K562 (cell line): ENCODE data around the gene LRP1B. TPM values are rescaled to one million over a fixed set of nuclear protein-coding genes. Genes with fewer than 3 reads are reported as not detected.

Source experiments
- ATAC-seq: fragments of 200-7000 bp; cut with Tn5 transposase; 3 replicates; pipeline ENCODE4 v1.9.1; 2020; ENCODE audit warnings: moderate library complexity
- BruUV-seq: library from RNA; stranded (reverse); fragments of 400-500 nt; replicated peaks from 2 replicates; lab custom pipeline; 2021; lab: Mats Ljungman, UMichigan
- CTCF ChIA-PET: fragments of 300-600 bp; formaldehyde crosslinking; extraction: SDS; loops from one replicate; lab custom pipeline; 2021; ENCODE audit warnings: low intra/inter-chr PET ratio; lab: Yijun Ruan, JAX
- POLR2A ChIA-PET: fragments of 300-600, 350-650 bp; sonication (Branson Sonifier 250); formaldehyde crosslinking; extraction: SDS; loops from one replicate; lab custom pipeline; 2021; ENCODE audit warnings: antibody characterized with exemption, inconsistent platforms; lab: Yijun Ruan, JAX
- DNase-seq, 4 experiments: peaks; one replicate each; pipeline versions ENCODE4 v3.0.0 to v3.0.0-alpha.2; 2011 to 2018; ENCODE audit warnings: low spot score in 3 of 4, mixed read lengths in 3 of 4; ENCODE audit errors: extremely low read depth in 1 of 4
- FAIRE-seq: peaks from 2 replicates; lab custom pipeline; 2011; peaks lifted over from hg19 to GRCh38; lab: Jason Lieb, UNC
- H2AFZ ChIP-seq: 2 replicates; pipeline ENCODE4 v1.6.0; 2011; ENCODE audit warnings: low read depth, low read length, control low read depth, inconsistent platforms
- H3K27ac ChIP-seq: fragments of 200-600 bp; 3 replicates; pipeline ENCODE4 v1.8.0; 2011; ENCODE audit warnings: low read depth, mild to moderate bottlenecking, control low read depth, inconsistent platforms, low read length, moderate library complexity, mixed read lengths; ENCODE audit errors: extremely low read depth
- H3K27me3 ChIP-seq, 2 experiments: fragments of 300-600 bp in 1 of 2; 2 replicates in 1 of 2; 3 replicates in 1 of 2; pipeline versions ENCODE4 v1.6.0 to v1.8.0; 2011; ENCODE audit warnings: inconsistent platforms in 2 of 2, low read length in 2 of 2, mild to moderate bottlenecking in 1 of 2, mixed read lengths in 1 of 2, moderate library complexity in 1 of 2; ENCODE audit not compliant: control insufficient read depth in 2 of 2, insufficient read depth in 2 of 2
- H3K36me3 ChIP-seq: fragments of 300-600 bp; 3 replicates; pipeline ENCODE4 v1.8.0; 2011; ENCODE audit warnings: mild to moderate bottlenecking, low read length, inconsistent platforms; ENCODE audit not compliant: control insufficient read depth, insufficient read depth
- H3K4me1 ChIP-seq, 2 experiments: fragments of 200-600 bp in 1 of 2; replicated peaks in 1 of 2; 2 replicates in 1 of 2; 3 replicates in 1 of 2; pipeline versions ENCODE4 v1.5.1 to v1.8.0; 2011; ENCODE audit warnings: inconsistent platforms in 2 of 2, low read length in 2 of 2, mild to moderate bottlenecking in 1 of 2, mixed read lengths in 1 of 2, moderate library complexity in 1 of 2; ENCODE audit not compliant: control insufficient read depth in 2 of 2, insufficient read depth in 2 of 2
- H3K4me2 ChIP-seq: 2 replicates; pipeline ENCODE4 v1.6.1; 2011; ENCODE audit warnings: low read length, control low read depth, inconsistent platforms, mixed read lengths; ENCODE audit not compliant: insufficient read depth
- H3K4me3 ChIP-seq: fragments of 200-600 bp; sonication (generic), shearing (Covaris generic); 2 replicates; pipeline ENCODE4 v1.5.1; 2016; ENCODE audit warnings: control low read depth, inconsistent platforms
- H3K79me2 ChIP-seq: fragments of 200-600 bp; 3 replicates; pipeline ENCODE4 v1.8.0; 2011; ENCODE audit warnings: low read length, inconsistent platforms; ENCODE audit not compliant: control insufficient read depth, insufficient read depth
- H3K9ac ChIP-seq, 2 experiments: 2 replicates each; pipeline versions ENCODE4 v1.6.0 to v1.6.1; 2011; ENCODE audit warnings: low read depth in 2 of 2, low read length in 2 of 2, control low read depth in 1 of 2, inconsistent platforms in 1 of 2, mild to moderate bottlenecking in 1 of 2, mixed read lengths in 1 of 2; ENCODE audit not compliant: insufficient read depth in 1 of 2
- H3K9me1 ChIP-seq: one replicate; pipeline ENCODE4 v1.6.0; 2011; ENCODE audit warnings: inconsistent platforms, mild to moderate bottlenecking, low read length, moderate library complexity; ENCODE audit not compliant: control insufficient read depth, insufficient read depth
- H3K9me3 ChIP-seq: replicated peaks from 2 replicates; pipeline ENCODE4 v1.5.1; 2011; ENCODE audit warnings: low read depth, low read length, inconsistent platforms; ENCODE audit not compliant: control insufficient read depth, insufficient read depth
- H4K20me1 ChIP-seq: replicated peaks from 2 replicates; pipeline ENCODE4 v1.6.1; 2011; ENCODE audit warnings: low read length, inconsistent platforms, mixed read lengths; ENCODE audit not compliant: control insufficient read depth, insufficient read depth
- ARID1B ChIP-seq: fragments of 450-650 bp; IDR thresholded peaks from 2 replicates; pipeline ENCODE4 v1.6.1; 2016; ENCODE audit warnings: antibody characterized with exemption, mild to moderate bottlenecking, inconsistent platforms
- ARID3B ChIP-seq: fragments of 250-450 bp; sonication (Bioruptor Pico); IDR thresholded peaks from 2 replicates; pipeline ENCODE4 v1.4.0; 2020; ENCODE audit warnings: borderline replicate concordance
- ASH1L ChIP-seq: fragments of 450-650 bp; IDR thresholded peaks from 2 replicates; pipeline ENCODE4 v1.6.1; 2018; ENCODE audit warnings: borderline replicate concordance, mild to moderate bottlenecking, low read depth; ENCODE audit not compliant: partially characterized antibody
- POLR2AphosphoS2 ChIP-seq: IDR thresholded peaks from 2 replicates; pipeline ENCODE4 v1.6.1; 2012; ENCODE audit warnings: low read length, improper control_type of control experiment
- SMARCB1 ChIP-seq: IDR thresholded peaks from 2 replicates; pipeline ENCODE4 v1.6.1; 2011; ENCODE audit warnings: improper control_type of control experiment, low read depth; ENCODE audit not compliant: insufficient read length
- SRF ChIP-seq, 2 experiments: fragments of 250-450, 450-650 bp in 1 of 2; sonication (Bioruptor Pico) in 1 of 2; sonication (generic) in 1 of 2; formaldehyde crosslinking; IDR thresholded peaks; 2 replicates each; pipeline versions ENCODE4 v1.5.0 to v1.5.1; 2020 to 2022; ENCODE audit warnings: mild to moderate bottlenecking in 1 of 2, missing genetic modification reagents in 1 of 2
- ZNF121 ChIP-seq: sonication (generic); formaldehyde crosslinking; conservative IDR thresholded peaks from 2 replicates; pipeline ENCODE4 v1.8.0; 2022; ENCODE audit warnings: missing genetic modification reagents
- WGBS: fragments of 100-300 bp; shearing (Covaris generic); methylation state at CpG from one replicate; pipeline ENCODE4 v1.1.6; 2016; ENCODE audit warnings: low coverage, mixed read lengths; ENCODE audit not compliant: insufficient coverage; ENCODE audit errors: missing lambda C conversion rate; 5-methylcytosine and 5-hydroxymethylcytosine counted together
- in situ Hi-C: fragments of 300-500 bp; cut with MboI; formaldehyde crosslinking; loops from 4 replicates; pipeline ENCODE4 v1.15.0; 2018; ENCODE audit warnings: inconsistent platforms, mixed read lengths
- intact Hi-C: fragments of 100-400 bp; cut with micrococcal nuclease; formaldehyde crosslinking; loops from 2 replicates; pipeline ENCODE4 v1.14.2; 2022
- polyA plus RNA-seq, 8 experiments: library from polyadenylated mRNA; depleted of rRNA in 4 of 8; stranded (reverse) in 5 of 8; unstranded in 3 of 8; fragments of >200 nt; fragmentation: Nextera tagmentation in 2 of 8; fragmentation: Illumina TruSeq in 1 of 8; extraction: Ambion mirVana in 2 of 8; extraction: Trizol in 1 of 8; gene quantifications; 2 replicates each; pipeline versions ENCODE4 v1.2.1 to v1.2.3, GENCODE V29; 2011 to 2014; ENCODE audit warnings: inconsistent platforms in 1 of 8, missing spikeins in 1 of 8
- total RNA-seq, 7 experiments: library from RNA; depleted of rRNA in 6 of 7; stranded (reverse); fragments of >200 nt in 6 of 7; fragmentation: Illumina TruSeq in 2 of 7; extraction: Trizol in 2 of 7; gene quantifications; 2 replicates each; pipeline versions ENCODE4 v1.2.1 to v1.2.3, GENCODE V29; 2011 to 2021; ENCODE audit warnings: low replicate concordance in 1 of 7
- TF ChIP-seq, protein P1 (sequence below), 2 experiments: fragments of 150-350 bp in 1 of 2; IDR thresholded peaks; 2 replicates each; pipeline ENCODE4 v1.6.1; 2012 to 2016; ENCODE audit warnings: low read depth in 2 of 2, low read length in 2 of 2, mild to moderate bottlenecking in 1 of 2, moderate library complexity in 1 of 2
- TF ChIP-seq, protein P2 (sequence below): fragments of 250-450 bp; sonication (Bioruptor Pico); IDR thresholded peaks from 2 replicates; pipeline ENCODE4 v1.8.0; 2021; ENCODE audit warnings: borderline replicate concordance, mild to moderate bottlenecking, moderate library complexity; ENCODE audit not compliant: poor library complexity, severe bottlenecking

LRP1B gene
- total and polyA plus RNA-seq, 9 of the 15 experiments (the other 6 are each of a cell fraction or from before 2014, with no cell fraction given), result not detected

DNA sequence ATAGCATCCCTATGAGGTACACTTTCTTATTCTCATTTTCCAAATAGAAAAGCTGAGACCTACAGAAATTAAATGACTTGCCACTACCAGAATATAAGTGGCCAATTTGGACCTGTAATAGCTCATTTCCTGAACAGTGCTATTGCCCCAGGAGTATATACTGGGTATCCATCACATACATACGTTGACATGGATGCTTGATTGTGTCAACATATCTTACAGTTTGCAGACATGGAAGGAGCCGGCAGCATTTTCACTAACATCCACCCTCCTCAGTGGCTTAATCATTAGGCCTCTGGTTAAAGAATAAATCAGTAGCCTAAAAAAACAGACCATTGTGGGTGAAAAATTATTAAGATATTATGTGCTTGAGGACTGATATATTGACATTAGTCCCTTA lies 829.3 kb downstream of the LRP1B start (continued):
- TF ChIP-seq, protein P1, sequence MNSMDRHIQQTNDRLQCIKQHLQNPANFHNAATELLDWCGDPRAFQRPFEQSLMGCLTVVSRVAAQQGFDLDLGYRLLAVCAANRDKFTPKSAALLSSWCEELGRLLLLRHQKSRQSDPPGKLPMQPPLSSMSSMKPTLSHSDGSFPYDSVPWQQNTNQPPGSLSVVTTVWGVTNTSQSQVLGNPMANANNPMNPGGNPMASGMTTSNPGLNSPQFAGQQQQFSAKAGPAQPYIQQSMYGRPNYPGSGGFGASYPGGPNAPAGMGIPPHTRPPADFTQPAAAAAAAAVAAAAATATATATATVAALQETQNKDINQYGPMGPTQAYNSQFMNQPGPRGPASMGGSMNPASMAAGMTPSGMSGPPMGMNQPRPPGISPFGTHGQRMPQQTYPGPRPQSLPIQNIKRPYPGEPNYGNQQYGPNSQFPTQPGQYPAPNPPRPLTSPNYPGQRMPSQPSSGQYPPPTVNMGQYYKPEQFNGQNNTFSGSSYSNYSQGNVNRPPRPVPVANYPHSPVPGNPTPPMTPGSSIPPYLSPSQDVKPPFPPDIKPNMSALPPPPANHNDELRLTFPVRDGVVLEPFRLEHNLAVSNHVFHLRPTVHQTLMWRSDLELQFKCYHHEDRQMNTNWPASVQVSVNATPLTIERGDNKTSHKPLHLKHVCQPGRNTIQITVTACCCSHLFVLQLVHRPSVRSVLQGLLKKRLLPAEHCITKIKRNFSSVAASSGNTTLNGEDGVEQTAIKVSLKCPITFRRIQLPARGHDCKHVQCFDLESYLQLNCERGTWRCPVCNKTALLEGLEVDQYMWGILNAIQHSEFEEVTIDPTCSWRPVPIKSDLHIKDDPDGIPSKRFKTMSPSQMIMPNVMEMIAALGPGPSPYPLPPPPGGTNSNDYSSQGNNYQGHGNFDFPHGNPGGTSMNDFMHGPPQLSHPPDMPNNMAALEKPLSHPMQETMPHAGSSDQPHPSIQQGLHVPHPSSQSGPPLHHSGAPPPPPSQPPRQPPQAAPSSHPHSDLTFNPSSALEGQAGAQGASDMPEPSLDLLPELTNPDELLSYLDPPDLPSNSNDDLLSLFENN (IDR thresholded peaks at IDR 0.05; ENCODE audit: low read depth in 2 of 2, low read length in 2 of 2), result no peak

DNA sequence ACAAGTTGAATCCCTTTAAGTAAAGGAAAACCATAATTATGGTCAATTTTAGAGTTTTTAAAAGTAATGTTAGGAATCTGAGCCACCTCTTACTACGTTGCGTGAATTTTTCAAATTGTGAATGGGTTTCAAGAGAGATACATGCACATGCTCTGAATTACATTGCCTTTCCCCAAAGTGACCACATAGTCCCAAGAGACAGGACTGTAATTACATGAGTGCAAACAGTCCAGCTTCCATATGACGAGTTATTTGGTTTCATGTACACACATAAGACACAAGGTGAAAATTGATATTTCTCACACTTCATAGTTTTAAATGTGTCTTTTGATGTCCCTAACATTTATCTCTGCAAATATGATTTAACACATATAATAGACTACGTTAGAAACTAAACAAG lies 850.8 kb downstream of the LRP1B start:
- no peak overlapping the region for H3K4me2 ChIP-seq
- no peaks in the 10 kb centered on the region for H4K20me1 ChIP-seq
- 7% methylated on average over 4 of the region's 4 CpGs for WGBS
- no peaks in the 10 kb centered on the region for H3K9me3 ChIP-seq
- FAIRE-seq, result no peak
- no peaks in the 10 kb centered on the region for H3K36me3 ChIP-seq
- no peaks in the 10 kb centered on the region for H3K79me2 ChIP-seq
- CTCF ChIA-PET, result no interaction called here
- H3K9me1 ChIP-seq, result no peaks in the 10 kb centered on the region
- ATAC-seq, result no peak
- no peak overlapping the region for H3K9ac ChIP-seq
- TF ChIP-seq ZNF121 (CRISPR knock-in tag) (no peak), SMARCB1 (no peak), SRF (CRISPR knock-in tag; IDR thresholded peaks at IDR 0.05) (no peak), ASH1L (no peak), POLR2AphosphoS2 (no peak), ARID1B (no peak), ARID3B (CRISPR knock-in tag) (no peak)
- TF ChIP-seq, protein P2, sequence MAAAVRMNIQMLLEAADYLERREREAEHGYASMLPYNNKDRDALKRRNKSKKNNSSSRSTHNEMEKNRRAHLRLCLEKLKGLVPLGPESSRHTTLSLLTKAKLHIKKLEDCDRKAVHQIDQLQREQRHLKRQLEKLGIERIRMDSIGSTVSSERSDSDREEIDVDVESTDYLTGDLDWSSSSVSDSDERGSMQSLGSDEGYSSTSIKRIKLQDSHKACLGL (CRISPR knock-in tag), result no peak
- POLR2A ChIA-PET, result no interaction called here
- in situ Hi-C loops (no loop called here), intact Hi-C loops (no loop called here)
- no peaks in the 10 kb centered on the region for H3K4me1 ChIP-seq
- H3K27ac ChIP-seq, result no peak overlapping the region
- H2AFZ ChIP-seq, result no peak overlapping the region
- no peak overlapping the region for H3K4me3 ChIP-seq
- BruUV-seq, result no TSS peak
- no peaks in the 10 kb centered on the region for H3K27me3 ChIP-seq
- DNase-seq, result no peak
